ENCODE measurements around the gene ALG1L2. TPM values are rescaled to one million over a fixed set of nuclear protein-coding genes. Genes with fewer than 3 reads are reported as not detected.

Gene ALG1L2, protein sequence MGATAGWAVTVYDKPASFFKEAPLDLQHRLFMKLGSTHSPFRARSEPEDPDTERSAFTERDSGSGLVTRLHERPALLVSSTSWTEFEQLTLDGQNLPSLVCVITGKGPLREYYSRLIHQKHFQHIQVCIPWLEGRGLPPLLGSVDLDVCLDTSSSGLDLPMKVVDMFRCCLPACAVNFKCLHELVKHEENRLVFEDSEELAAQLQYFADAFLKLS
- total RNA-seq, result not detected in 2 replicates

DNA sequence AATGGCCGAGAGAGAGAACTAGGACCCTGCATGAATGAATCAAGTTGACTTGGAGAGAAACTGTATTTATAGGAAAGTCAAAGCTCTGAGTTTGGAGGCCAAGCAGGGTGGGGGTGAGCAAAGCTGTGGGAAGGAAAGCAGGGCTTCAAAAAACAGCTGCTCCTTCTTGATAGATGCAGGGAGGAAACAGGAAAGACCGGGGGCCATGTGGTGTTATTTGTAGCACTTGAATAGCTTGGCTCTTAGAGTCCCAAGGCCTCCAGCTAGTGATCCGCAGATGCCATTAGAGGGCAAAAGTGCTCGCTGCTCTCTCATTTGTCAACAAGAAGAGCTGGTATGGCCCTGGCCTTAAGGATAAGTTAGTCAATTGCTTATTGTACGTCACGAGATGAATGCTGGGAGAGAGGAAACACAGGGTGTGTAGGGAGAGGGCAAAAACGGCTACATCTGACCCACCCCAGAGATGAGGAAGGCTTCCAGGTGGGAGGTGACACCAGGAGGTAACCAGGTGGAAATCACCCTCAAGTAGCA is at the start of gene ALG1L2:
TSS of gene ALG1L2 (plus strand) at position 481 of the 531 bp plus-strand sequence. CDS start 186 bp downstream, outside the sequence.

Other genes with a start within 250 kb of the ALG1L2 start
- 7.1 and 10.1 TPM in 2 replicates for gene TMCC1, start 188.1 kb upstream of the ALG1L2 start, total RNA-seq
- not detected in 2 replicates for gene TRH, start 107.1 kb upstream of the ALG1L2 start, total RNA-seq